ENCODE results near the gene ZBTB37.
"Not testable (repeated sequence)": the region's sequence is repeated elsewhere in the genome, so short reads cannot be mapped to it uniquely, and the experiment has no call there.

ZBTB37 gene

DNA sequence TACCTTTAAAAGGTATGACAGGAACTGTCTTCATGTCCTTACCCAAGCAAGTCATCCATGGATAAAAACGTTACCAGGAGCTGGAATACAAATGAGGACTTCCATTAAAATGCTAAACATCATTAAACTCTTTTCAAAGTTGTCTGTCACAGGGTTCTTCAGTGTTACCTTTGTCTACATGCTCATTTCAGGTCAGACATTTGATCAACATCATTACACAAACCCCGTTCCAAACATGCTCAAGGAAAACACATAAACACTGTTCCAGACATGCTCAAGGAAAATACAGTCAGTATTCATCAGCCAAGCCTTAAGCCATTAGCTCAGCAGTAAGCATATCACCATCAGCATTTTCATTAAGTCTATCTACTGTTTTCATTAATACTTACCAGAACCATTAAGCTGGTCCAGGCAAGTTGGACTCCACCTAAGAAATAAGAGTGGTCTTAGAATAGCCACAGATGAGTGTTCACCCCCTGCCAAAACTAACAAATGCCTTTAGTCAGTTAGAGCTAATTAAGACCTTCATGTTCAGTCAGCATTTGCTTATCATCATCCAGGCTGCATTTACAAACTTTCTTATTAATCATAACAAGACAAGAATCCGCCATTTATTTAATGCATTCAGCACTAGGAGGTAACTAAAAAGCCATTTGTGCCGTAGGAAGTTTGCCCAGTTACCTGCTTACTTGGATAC, 2.6 kb upstream of the ZBTB37 start:
- DNase-seq (ENCODE audit: low read depth in 1 of 2, low spot score in 1 of 2), result no peak

DNA sequence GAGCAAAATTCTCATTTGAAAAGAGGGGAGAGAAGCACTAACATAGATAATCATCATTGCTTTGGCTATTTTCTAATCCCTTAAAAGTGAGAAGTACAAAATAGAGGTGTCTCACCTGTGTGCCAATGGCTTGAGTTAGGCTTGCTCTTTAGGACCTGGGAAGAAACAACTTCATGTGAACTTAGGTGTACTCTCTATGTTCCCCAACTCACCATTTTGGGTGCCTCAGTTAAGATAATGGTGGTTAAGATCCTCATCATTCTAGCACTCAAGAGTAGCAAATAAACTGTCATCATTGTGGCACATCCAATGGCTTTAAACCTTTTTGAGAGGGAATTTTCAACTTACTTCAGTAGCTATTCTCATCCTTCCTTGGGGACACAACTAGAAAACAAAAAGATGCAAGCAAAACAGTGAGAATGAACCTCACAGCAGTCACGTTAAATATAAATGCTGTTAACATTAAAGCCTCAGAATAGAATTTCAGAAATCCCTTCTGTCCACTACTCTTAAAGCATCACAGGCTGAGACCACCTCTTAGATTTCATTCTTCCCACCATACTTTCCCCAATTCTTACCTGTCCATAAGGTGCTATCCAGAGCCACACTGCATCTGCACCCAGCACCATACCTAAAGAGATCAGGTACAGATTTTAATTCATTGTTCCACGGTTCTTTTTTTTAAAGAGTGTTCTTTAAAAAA, 1.6 kb upstream of the ZBTB37 start:
- no peak for DNase-seq (ENCODE audit: low read depth in 1 of 2, low spot score in 1 of 2)

DNA sequence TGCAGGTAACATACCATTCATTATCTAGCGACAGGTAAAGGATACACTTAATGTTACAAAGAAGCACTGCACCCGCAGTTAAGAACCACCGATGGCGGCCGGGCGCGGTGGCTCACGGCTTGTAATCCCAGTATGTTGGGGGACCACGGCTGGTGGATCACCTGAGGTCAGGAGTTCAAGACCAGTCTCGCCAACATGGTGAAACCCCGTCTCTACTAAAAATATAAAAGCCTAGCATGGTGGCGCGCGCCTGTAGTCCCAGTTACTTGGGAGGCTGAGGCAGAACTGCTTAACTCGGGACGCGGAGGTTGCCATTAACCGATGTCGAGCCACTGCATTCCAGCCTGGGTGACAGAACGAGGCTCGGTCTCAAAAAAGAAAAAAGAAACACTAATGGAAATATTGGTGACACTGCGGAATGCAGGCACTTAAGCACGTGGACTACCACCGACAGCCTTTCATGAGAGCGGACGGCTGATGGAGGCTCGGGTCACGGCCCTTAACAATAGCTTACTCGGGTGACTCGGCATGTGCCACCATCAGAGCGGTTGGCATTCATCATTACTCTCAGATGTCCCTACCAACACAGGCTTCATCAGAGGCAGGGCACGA, 933 bp upstream of the ZBTB37 start:
- peak in 1 of 2 donors; percentile 38 for DNase-seq (ENCODE audit: low read depth in 1 of 2, low spot score in 1 of 2)

DNA sequence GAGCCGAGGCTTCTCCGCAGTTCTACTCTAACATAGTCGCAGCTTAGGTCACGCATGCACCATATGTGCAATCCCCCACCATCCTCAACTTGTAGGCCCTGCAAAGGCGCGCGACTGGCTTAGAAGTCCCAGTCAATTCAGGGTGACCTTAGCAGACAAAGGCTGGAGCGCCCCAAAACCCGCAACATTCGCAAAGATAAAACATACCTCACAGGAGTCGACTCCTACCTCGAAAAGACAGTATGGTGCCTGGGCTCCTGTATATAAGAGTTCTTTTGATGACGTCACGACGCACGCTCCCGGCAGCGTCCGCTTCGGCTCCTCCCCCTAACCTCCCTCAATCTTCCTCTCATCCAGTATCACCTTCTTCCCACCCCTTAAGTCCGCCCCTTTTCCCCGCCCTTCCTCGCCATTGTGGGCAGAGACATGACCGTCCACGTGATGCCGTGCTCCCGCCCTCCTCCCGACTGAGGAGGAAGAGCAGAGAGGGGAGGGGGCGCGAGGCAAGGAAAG, 371 bp upstream of the ZBTB37 start, which contains the start of gene GAS5:
Gene GAS5 (minus strand): TSS at position 237 of the 513 bp plus-strand sequence.
- DNase-seq (ENCODE audit: low read depth in 1 of 2, low spot score in 1 of 2), result peak; percentile 98 to 99

DNA sequence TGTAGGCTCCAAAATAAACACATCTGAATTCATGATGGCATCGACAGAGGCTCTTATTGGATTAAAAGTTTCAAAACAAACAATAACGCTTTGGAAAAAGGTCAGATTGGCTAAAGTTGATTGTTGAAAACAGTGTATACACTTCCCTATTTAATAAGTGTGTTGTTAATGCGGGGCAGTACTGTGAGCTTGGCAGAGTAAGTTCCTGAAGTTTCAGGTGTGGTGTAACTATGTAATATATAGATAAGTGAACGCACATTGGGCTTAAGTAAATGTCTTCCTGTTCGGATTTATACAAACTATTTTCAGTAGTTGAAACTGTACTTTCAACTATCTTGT, 810 bp downstream of the ZBTB37 start:
- no peak for DNase-seq (ENCODE audit: low read depth in 1 of 2, low spot score in 1 of 2)

DNA sequence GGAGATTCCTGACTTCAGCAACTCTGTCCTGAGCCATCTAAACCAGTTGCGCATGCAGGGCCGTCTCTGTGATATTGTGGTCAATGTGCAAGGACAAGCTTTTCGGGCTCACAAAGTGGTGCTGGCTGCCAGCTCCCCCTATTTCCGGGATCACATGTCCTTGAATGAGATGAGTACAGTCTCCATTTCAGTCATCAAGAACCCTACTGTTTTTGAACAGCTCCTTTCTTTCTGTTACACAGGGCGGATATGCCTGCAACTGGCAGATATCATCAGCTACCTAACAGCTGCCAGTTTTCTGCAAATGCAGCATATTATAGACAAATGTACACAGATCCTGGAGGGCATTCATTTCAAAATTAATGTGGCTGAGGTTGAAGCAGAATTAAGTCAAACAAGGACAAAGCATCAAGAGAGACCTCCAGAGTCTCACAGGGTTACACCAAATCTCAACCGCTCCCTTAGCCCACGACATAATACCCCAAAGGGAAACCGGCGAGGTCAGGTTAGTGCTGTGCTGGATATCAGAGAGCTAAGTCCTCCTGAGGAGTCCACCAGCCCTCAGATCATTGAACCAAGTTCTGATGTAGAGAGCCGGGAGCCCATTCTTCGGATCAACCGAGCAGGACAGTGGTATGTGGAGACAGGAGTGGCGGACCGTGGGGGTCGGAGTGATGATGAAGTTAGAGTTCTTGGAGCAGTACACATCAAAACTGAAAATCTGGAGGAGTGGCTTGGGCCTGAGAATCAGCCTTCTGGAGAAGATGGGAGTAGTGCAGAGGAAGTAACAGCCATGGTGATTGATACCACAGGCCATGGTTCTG, 2.3 kb downstream of the ZBTB37 start:
- DNase-seq (ENCODE audit: low read depth in 1 of 2, low spot score in 1 of 2), result no peak

DNA sequence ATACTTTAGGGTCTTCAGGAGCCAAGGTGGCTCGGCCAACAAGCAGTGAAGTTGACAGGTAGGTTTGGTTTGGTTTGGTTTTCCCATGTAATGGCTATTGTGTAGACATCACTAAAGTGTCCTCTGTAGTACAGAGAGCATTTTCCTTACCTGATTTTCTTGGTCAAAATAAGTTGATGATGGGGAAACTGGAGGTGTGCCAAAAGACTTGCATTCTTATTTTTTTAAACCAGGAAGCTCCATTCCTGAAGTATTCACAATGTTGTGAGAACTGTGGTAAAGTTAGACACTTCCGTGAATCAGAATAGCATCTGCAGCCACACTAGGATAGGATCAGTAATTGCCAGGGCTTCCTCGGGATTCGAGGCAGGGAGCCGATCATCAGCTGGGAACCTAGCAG, 2.9 kb downstream of the ZBTB37 start:
- DNase-seq (ENCODE audit: low read depth in 1 of 2, low spot score in 1 of 2), result no peak

DNA sequence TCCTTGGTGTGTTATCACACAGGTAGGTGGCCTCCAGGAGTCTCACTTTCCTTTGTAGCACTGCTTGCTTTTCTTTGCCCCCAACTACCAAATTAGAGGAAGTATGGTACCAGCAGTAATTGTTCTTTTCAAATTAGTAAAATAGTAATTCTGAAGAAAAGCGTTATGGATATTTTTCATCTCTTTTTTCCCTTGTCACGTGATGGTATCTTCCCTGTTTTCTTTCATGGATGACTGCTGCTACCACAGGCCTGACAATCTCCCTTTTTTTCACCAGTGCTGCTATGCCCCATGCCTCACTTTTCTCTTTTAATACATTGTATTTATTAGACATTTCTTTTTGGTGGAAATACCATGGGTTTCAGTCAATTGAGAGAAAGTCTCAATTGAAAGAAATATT, 3.3 kb downstream of the ZBTB37 start:
- no peak for DNase-seq (ENCODE audit: low read depth in 1 of 2, low spot score in 1 of 2)

DNA sequence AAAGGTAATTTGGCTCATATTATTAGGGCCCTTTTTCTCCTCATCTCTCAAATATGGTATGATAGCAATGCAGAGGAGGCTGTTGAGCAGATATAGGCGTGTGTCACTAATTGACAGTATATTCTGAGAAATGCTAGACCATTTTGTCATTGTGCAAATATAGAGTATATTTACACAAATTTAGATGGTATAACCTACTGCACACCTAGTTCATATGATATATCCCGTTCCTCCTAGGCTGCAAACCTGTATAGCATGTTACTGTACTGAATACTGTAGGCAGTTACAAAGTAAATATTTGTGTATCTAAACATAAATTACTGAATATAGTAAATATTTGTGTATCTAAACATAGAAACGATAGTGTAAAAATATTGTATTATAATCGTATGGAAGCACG, 8.6 kb downstream of the ZBTB37 start:
- DNase-seq (ENCODE audit: low read depth in 1 of 2, low spot score in 1 of 2), result no peak

DNA sequence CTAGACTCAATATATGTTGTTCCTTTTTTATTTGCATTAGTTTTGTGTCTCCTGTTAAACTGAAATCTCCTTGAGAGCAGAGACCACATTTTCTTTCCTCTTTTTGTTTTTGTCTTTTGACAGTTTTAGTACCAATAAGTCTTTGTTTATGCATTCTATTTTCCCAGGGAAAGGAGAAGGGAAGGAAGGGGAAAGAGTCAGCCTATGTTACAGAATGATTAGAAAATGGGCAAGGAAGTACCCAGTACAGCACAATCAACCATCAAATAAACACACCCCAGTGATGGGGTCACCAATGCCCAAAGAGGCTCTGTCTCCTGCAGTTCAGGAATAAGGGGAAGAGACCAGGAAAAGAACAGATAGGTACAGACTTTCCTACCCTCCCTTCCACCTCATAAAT, 10.1 kb downstream of the ZBTB37 start:
- no peak for DNase-seq (ENCODE audit: low read depth in 1 of 2, low spot score in 1 of 2)

DNA sequence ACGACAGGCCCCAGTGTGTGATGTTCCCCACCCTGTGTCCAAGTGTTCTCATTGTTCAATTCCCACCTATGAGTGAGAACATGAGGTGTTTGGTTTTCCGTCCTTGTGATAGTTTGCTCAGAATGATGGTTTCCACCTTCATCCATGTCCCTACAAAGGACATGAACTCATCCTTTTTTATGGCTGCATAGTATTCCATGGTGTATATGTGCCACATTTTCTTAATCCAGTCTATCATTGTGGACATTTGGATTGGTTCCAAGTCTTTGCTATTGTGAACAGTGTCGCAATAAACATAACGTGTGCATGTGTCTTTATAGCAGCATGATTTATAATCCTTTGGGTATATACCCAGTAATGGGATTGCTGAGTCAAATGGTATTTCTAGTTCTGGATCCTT, 12.9 kb downstream of the ZBTB37 start:
- not testable (repeated sequence) for DNase-seq (ENCODE audit: low read depth in 1 of 2, low spot score in 1 of 2)

DNA sequence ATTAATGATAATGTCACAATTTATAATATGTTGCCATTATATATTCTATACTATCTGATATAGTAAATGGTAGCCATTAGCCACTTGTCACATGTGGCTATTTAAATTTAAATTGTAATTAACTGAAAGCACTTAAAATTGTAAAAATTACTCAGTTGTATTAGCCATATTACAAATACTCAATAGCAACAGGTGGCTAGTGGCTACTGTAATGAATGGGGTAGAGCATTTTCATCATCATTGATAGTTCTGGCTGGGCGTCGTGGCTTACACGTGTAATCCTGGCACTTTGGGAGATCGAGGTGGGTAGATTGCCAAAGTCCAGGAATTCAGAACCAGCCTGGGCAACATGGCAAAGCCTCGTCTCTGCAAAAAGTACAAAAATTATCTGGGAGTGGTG, 16.5 kb downstream of the ZBTB37 start:
- DNase-seq (ENCODE audit: low read depth in 1 of 2, low spot score in 1 of 2), result no peak

DNA sequence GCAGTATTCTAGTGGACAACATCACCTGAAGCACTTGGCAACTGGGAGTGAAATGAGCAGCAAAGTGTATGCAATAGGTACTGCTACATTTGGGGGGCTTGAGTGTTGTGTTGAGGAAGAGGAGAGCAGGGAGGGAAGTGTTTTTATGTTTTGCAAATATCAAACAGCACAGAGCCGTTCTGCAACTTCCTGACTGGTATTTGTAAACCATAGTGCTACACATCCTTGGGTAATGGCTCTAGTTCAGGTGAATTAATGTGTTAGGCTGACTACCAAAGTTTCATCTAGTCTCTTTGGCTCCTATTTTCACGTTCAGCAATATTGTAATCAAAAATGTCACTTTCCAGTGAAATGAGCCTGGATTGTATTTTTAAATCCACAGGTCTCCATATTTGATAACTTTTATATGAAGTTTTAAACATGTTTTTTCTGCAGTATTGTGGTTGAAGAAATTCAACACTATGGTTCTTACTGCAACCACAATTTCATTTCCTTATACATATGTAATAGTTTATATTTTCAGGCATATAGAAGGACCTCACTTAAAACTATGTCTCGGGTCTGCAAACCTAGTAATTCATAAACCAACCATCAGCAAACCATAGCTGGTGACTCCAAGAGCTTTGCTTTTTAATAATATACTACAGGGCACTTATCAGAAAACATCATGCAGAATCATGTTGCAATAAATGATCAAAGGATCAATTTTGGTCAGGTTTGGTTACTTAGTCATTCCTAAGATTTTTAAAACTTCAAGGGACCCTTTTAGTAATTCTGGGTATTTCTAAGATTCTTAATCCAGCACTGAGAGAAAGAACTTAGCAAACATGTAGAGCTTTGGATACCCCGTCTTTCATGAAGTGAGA, 18.8 kb downstream of the ZBTB37 start:
- no peak for DNase-seq (ENCODE audit: low read depth in 1 of 2, low spot score in 1 of 2)

DNA sequence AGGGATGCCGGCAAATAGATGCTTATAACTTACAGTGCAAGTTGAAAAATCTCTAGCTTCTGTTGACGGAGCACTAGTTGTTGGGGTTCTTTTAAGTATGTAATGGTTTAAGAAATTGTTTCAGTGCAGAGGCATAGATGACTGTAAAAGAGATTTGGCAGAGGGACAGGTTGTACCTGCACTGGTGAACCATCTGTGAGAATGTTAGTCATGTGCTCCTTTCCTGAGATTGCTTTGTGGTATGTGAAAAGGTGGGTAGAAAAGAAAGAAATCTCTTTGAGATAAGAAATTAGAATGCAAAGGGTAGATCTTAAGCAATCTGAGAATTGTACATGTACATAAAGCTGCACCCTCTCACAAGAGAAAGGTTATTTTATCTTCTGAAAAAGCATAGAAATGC, 19.4 kb downstream of the ZBTB37 start:
- DNase-seq (ENCODE audit: low read depth in 1 of 2, low spot score in 1 of 2), result no peak

DNA sequence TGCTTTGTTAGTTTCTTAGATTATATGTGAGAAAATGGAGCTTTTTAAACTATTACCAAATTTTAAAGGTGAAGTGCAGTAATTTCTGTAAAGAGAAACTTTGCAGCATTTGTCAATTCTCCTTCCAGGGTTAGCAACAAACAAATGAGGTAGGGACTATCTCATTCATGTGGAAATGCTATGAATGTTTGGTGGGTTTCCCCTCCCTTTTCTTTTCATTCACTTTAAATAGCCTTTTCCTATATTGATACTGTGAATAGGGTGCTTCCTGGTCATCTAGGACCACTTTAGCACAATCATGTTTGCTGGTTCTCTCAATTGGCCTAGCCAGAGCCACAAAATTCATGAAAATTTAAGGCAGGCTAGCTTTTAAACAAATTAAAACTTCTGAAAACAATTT, 20.6 kb downstream of the ZBTB37 start:
- DNase-seq (ENCODE audit: low read depth in 1 of 2, low spot score in 1 of 2), result no peak

DNA sequence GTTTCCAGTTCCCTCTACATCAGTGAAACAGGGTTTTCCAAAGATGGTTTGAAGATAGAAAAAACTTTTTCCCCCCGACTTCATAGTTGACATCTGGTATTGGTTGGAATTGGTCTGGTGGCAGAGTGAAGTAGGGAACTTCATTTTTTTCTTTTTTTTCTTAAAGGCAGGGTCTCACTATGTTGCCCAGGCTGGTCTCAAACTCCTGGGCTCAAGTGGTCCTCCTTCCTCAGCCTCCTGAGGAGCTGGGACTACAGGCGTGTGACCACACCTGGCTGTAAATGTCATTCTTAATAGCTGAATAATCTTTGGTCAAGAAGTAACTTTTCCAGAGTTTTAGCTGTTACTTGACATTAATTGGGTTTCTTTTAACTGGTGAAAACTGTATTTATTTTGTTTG, 21.7 kb downstream of the ZBTB37 start:
- DNase-seq (ENCODE audit: low read depth in 1 of 2, low spot score in 1 of 2), result no peak

DNA sequence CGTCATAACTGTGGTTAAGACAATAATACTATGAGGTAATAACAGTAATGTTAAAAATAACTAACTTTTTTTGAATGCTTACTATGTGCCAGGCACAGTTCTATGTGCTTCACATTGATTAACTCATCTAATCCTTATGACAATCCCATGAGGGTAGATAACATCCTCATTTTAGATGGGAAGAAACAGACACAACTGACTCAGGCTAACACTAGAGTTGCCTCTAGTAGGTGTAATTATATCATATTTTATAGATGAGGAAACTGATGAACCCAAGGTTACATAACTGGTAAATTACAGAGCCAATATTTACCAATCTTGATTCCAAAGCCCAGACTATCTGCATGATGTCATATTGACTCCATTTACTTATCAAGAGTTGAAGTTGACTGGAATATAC, 25.4 kb downstream of the ZBTB37 start:
- DNase-seq (ENCODE audit: low read depth in 1 of 2, low spot score in 1 of 2), result no peak

DNA sequence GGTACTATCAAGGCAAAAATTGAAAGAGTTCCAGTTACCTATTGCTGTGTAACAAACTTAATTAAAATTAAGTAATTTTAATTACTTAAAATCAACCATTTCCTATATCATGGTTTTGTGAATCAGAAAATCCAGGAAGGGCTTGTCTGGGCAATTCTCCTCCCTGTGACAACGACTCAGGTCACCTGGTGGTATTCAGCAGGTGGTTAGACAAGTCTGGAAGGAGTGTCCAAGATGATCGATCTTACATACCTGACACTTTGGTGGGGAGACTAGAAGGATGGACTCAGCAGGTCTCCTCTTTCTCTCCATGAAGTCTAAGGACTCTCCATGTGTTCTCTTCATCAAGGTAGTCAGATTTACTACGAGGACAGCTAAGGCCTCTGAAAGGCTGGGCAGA, 26.0 kb downstream of the ZBTB37 start:
- no peak for DNase-seq (ENCODE audit: low read depth in 1 of 2, low spot score in 1 of 2)

DNA sequence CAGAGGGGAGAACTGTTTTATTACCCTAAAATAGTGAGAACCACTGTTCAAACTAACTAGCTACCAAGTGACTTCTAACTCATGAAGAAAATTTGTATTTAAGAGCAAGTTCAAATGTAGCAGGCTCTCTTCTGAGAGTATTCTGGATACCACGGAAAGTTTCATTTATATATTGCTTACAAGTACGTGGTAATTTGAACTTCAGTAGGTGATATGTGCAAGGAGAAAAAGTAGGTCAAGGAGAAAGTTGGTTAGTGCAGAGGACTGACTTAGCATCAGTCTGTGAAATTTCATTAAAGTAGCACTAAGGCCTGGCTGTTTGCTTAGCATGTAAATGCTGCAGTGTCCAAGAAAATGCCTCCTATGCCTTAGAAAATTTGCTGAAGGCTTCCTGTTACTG, 32.2 kb downstream of the ZBTB37 start:
- DNase-seq (ENCODE audit: low read depth in 1 of 2, low spot score in 1 of 2), result no peak

DNA sequence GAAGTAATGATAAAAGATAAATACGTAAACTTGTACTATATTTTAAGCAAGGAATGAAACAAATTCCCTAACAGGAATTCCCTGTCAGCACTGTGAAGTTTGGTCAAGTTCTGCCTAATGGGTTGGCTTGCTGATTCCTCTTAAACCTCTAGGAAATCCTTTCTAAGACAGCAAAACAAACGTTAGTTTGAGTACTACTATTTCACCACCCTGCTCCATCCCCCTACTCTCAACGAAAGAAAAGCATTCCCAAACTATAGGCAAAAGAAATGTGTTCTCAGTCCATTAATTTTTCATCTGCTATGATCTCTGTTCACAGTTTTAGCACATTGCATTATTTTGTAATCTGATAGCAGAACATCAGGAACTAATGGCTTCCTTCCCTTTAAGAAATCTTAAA, 32.8 kb downstream of the ZBTB37 start:
- DNase-seq (ENCODE audit: low read depth in 1 of 2, low spot score in 1 of 2), result no peak

Data from activated T-helper 1 cell treated with anti-CD3 and anti-CD28 coated beads, Interleukin-2, amount 50 U/mL, for 16 hours (primary cell).